Stimulated activated CD4-positive, alpha-beta T cell treated with anti-CD3 and anti-CD28 coated beads, Interleukin-4, amount 100 ng/mL, for 4 hours (primary cell): Measurements from ENCODE around the gene KLF13.

Experiments
- DNase-seq, 2 experiments: peaks; one replicate each; pipeline ENCODE4 v3.0.0-alpha.2; 2020

KLF13 gene

DNA sequence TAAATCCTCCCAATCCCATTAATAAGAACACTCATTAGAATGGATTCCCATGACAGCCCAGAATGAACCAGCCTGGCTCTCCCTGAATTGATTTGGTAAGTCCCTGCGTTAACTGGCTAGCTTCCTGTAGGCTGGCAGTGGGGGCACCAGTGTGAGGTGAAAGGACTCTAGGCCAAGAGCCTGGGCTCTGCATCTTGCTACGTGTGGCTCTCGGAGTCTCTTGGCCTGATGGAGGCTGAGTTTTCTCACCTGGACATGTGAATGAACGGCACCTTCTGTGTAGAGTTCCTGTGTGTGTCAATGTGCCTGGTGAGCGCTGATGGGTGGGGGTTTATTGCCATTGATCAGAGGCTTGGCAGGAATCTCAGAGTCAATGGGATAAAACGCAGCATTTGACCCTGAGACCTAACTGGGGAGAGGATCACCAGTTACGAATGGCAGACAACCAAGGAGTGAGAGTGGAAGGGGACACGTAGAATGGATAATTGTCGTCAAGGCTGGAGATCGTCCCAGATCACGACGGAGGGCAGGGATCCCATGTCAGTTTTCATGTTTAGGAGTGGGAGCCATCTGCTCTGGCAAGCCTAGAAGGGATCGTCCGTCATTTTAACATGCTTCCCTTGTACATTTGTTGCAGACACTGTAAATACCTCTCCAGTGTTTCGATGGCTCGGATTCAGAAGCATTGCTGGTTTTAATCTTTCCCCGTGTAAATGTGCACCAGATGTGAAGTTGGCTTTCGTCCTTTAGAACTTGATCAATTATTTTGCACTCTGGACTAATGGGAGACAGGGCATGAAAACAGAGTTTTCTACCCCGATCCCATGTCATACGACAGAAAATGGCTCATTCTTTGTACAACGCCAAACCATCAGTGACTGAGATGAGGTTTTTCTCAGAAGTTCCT lies 9.0 kb upstream of the KLF13 start:
- no peak for DNase-seq

DNA sequence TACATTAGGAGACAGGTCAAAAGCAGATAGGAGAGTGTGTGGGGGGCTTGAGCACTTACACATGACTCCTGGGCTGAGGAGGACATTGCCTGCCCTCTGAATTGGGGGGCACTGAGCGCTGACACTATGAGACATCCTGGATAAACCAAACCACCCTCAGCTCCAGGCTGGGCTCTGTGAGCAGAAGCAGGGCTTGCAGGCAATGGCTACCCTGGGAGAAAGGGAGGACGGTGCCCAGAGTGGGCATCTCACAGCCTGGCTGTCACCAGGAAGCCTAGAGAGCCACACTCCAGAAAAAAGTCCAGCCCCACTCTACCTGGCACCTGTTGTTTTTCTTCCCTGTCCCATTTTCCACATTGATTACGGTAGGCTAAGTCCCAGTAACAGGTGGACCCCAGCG lies 8.2 kb upstream of the KLF13 start:
- no peak for DNase-seq

DNA sequence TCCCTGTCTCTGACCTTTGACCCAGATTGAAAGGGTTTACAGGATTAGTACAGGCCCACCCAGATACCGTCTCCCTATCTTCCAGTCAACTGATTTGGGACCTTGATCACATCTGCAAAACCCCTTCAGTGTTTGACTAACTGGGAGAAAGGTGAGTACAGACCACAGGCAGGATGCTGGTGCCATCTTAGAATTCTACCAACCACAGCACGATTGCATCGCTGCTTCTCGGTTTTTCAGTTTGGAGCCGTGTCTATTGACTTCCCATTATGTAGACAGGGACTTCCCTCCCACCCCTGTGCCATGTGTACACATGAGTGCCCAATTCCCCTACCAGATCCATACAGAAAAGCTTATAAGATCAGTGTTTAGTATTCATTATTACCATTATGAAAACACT lies 6.6 kb upstream of the KLF13 start:
- no peak for DNase-seq

DNA sequence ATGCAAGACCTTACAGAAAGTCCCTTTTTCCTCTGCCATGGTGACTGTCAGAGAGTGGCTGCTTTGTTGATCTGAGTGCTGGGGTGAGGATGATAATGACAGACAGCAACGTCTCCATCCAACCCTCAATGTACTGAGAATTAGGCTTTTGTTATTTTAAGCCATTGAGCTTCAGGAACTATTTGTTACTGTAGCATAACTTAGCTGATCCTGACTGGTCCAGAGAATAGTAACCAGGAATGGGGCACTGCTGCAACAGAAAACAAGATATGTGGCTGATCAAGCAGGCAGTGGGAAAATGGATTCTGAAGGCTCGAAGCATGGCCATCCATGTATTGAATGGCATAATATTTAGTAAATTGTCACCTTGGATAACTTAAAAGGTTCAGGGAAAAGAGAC lies 5.2 kb upstream of the KLF13 start:
- no peak for DNase-seq

- no peak for DNase-seq
Observed at GRCh38 chr15:31322504-31322903, 4.1 kb upstream of the KLF13 start.

GRCh38 chr15:31323627-31324026 lies 3.0 kb upstream of the KLF13 start:
- no peak for DNase-seq

GRCh38 chr15:31324186-31324585 lies 2.4 kb upstream of the KLF13 start:
- DNase-seq: no peak

GRCh38 chr15:31324806-31325594 lies 1.6 kb upstream of the KLF13 start:
- DNase-seq: no peak

- peak; percentile 47 to 55 for DNase-seq
Observed at GRCh38 chr15:31325595-31326155, 960 bp upstream of the KLF13 start.

DNA sequence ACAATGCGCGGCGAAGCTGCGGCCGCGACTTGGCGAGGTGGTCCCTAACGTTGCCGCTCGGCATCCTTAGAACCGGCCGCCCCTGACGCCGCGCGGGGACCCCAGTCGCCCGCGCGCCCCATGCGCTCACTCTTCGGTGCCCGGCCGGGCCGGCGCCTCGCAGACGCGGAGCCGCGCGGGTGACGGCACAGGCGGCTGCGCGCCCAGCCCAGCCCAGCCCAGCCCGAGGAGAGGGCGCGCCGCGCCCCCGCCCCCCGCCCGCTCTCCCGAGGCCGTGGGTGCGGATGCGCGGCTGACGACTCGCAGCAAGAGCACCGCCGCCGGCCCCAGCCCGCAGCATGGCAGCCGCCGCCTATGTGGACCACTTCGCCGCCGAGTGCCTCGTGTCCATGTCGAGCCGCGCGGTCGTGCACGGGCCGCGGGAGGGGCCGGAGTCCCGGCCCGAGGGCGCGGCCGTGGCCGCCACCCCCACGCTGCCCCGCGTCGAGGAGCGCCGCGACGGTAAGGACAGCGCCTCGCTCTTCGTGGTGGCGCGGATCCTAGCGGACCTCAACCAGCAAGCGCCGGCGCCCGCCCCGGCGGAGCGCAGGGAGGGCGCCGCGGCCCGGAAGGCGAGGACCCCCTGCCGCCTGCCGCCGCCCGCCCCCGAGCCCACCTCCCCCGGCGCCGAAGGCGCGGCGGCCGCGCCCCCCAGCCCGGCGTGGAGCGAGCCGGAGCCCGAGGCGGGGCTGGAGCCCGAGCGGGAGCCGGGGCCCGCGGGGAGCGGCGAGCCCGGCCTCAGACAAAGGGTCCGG lies 437 bp downstream of the KLF13 start:
- DNase-seq: peak; percentile 66 to 77

DNA sequence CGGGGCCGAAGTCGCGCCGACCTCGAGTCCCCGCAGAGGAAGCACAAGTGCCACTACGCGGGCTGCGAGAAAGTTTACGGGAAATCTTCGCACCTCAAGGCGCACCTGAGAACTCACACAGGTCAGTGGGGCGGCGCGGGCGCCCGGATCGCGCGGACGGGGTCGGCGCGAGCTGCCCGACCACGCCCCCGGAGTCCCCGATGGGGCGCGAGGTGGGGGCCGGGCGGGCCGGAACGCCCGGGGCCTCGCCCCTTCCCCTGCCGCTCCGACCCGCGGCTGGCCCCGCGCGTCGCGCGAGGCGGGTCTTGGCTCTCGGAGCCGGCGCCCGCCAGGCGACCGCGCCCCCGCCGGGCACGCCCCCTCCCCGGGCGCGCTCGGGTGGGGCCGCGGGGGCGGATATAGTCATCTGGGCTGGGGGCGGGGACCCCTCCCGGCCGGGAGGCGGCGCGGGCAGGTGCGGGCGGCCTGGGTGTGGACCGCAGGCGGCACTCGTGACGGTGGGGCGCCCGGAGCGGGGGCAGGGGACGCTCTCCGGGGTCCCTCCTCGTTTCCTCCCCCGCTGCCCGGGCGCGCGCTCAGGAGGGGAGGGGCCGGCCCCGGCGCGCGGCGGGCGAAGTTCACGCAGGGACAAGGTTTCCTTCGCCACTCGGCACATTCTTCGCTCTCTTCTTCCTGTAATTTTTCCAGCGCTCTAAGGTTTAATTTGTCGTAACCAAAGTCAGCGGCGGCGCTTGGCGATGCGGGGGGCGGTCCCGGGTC lies 1.2 kb downstream of the KLF13 start:
- DNase-seq: peak; percentile 70 to 81

DNA sequence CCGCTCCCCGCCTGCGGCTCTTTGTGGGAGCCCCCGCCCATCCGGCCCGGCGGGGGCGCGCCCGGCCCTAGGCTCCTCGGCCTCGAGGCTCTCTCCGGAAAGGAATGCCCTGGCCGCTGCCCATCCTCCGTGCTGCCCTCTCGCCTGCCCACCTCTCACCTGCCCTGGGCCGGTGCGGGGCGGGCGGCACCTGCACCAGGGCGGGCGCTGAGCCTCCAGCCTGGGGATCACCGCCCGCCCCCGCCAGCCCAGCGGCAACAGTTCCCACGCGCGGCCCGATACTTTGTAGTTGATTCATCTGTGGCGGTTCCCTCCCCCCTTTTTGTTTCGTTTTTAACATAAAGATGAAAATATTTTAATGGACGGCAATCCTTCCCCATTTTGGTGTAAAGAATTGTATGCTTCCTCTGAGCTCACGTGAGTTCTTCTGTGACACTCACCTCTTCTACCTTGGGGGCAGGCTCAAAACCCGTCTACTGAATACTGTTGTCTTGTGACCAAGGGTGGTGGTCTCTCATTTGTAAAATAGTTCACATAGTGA lies 1.9 kb downstream of the KLF13 start:
- peak; percentile 81 to 83 for DNase-seq

DNA sequence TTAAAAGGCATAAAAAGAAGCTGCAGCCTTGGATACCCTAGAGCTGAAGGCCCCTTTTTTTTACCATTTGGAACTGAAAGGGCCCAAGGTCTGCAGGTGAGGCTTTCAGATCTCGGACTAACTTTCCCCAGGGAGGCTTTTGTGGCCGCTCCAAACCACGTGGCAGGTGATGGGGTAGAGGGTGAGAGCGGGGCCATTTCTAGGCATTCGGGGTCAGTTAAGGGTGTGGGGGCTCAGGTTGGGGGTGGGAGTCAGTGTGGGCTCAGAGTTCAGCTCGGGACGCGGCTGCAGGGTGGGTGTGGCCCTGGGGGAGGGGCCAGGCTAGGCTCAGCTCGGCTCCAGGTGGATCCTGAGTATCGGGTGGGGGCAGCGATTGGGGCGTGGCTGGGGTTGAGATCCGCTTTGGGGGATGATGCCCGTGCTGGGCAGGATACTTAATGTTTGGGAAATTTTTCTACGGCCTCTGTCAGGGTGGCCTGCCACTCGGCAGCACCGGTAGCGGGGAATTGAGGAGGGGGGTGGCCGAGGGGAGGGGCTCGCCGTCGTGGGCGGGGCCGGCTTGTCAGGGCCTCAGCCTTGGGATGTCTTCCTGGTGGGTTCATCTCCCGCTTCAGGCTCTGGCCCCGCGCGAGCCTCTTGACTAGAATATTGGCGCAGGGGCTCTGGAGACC lies 2.5 kb downstream of the KLF13 start:
- DNase-seq: peak; percentile 34 to 35

DNA sequence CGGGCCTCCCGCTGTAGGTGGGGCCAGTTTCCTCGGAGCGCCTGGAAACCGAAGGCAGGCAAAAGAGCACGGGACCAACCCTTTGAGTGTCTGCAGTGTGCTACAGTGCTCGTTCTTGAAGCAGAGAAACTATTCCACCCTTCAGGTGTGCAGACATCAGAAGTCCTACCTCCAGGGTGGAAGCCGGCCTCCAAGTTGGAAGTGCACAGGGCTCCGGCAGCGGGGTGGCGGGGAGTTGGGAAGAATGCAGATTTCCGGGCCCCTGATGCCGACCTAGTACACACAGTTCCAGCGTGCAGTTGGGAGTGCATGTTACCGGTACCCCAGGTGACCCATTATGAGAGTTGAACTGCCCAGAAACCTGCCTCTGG lies 3.0 kb downstream of the KLF13 start:
- no peak for DNase-seq

- DNase-seq: no peak
Observed at GRCh38 chr15:31330111-31330785, 3.6 kb downstream of the KLF13 start.

DNA sequence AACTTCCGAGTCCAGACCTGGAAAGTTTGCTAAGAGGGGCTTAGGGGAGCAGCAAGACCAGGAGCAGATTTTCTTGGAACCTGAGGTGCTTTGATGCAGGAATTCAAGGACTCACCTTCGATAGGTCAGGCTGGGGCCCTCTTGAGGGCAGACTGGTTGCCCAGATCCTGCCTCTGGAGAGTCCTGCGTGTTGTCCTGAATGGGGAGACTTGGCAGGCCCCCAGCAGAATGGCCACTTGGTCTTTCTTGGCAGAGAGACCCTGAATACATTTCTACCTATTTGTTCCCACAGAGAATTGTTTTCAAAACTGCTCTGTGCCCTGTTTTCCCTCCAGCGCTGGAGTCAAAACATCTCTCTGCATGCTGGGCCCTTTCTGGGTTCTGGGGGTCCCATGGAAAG lies 4.2 kb downstream of the KLF13 start:
- DNase-seq: no peak

GRCh38 chr15:31331389-31331788 lies 4.8 kb downstream of the KLF13 start:
- no peak for DNase-seq

DNA sequence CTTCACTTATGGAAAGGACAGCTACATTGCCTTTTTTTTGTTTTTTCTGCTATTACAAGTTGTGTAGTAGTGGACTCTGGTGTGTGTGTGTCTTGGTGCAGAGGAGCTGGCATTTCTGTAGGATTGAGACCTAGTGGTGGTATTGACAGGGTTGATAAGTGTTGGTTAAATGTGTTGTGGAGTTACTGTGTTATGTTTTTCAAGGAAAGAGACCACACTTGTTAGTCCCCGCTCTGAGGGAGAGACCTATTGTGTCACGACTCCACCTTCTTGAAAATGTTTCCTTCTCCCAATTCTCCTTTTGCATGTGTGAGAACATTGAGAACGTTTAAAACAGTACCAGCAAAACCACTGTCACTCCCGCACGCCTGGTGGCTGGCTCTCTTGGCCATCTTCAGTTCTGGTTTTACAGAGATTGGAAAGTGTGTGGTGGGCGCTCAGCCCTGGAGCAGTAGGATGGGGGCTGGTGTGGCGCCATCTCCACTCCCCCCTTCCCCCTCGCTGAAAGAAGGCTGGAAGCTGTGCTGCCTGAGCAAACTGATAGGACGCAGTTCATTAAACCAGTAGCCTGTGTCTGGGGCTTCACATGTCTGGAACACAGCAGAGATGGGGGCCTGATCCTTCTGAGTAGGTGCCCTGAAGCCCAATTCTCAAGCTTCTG lies 5.5 kb downstream of the KLF13 start:
- DNase-seq: no peak

GRCh38 chr15:31332681-31333071 lies 6.0 kb downstream of the KLF13 start:
- DNase-seq: no peak

GRCh38 chr15:31333119-31333518 lies 6.5 kb downstream of the KLF13 start:
- no peak for DNase-seq
